ENCODE data around the gene HIVEP3.

Gene HIVEP3

GRCh38 chr1:41823471-41823870 lies 95.3 kb downstream of the HIVEP3 start:
- FAIRE-seq (no peak), DNase-seq (ENCODE audit: insufficient read length, low spot score) (no peak)
- TF ChIP-seq SPI1 (IDR thresholded peaks at IDR 0.05; ENCODE audit: low read depth, low read length) (no peak), POU2F2 (IDR thresholded peaks at IDR 0.05; ENCODE audit: low read depth, low read length) (no peak), POLR2A (IDR thresholded peaks at IDR 0.05; ENCODE audit: low read depth, low read length) (no peak), TAF1 (IDR thresholded peaks at IDR 0.05; ENCODE audit: low read depth, low read length) (no peak), POLR2AphosphoS5 (IDR thresholded peaks at IDR 0.05; ENCODE audit: low read depth, low read length) (no peak), PAX5 (IDR thresholded peaks at IDR 0.05; ENCODE audit: insufficient read depth, low read length, severe bottlenecking) (no peak)

DNA sequence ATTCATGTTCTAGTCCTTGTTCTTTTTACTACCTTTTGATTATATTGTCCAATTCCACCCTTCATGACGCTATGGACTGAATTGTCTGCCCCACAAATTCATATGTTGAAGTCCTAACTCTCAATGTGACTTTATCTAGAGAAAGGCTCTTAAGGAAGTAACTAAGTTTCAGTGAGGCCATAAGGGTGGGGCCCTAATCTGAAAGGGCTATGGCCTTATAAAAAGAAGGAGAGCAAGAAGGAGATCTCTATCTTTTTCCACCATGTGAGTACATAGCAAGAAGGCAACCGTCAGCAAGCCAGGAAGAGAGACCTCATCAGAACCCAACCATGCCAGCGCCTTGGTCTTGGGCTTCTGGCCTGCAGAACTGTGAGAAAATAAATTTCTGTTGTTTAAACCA lies 95.9 kb downstream of the HIVEP3 start:
- TF ChIP-seq PAX5 (IDR thresholded peaks at IDR 0.05; ENCODE audit: insufficient read depth, low read length, severe bottlenecking) (no peak), POLR2A (IDR thresholded peaks at IDR 0.05; ENCODE audit: low read depth, low read length) (no peak), TAF1 (IDR thresholded peaks at IDR 0.05; ENCODE audit: low read depth, low read length) (no peak), SPI1 (IDR thresholded peaks at IDR 0.05; ENCODE audit: low read depth, low read length) (no peak)
- DNase-seq (ENCODE audit: insufficient read length, low spot score): no peak
- FAIRE-seq: peak; percentile 52

- FAIRE-seq (no peak), DNase-seq (ENCODE audit: insufficient read length, low spot score) (no peak)
Measured at GRCh38 chr1:41819843-41820242, 98.9 kb downstream of the HIVEP3 start.

DNA sequence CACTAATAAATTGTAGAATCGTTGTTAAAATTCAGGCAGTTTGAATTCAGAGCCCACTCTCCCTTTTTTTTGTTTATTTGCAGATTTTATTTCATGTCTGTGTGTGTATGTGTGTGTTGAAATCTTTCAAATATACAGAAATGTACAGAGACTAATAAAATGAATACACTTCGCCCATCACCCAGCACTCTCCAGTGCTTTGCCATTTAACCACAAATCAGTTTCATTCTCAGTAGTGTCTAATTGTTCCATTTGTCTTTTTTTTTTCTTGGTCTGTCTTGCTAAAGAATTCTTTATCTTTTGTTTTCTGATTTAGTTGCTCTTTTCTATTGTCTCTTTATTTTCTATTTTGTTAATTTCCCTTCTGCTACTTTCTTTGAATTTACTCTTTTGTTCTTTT lies 99.7 kb downstream of the HIVEP3 start:
- TF ChIP-seq POLR2AphosphoS5 (IDR thresholded peaks at IDR 0.05; ENCODE audit: low read depth, low read length) (no peak), POU2F2 (IDR thresholded peaks at IDR 0.05; ENCODE audit: low read depth, low read length) (no peak), TAF1 (IDR thresholded peaks at IDR 0.05; ENCODE audit: low read depth, low read length) (no peak), SPI1 (IDR thresholded peaks at IDR 0.05; ENCODE audit: low read depth, low read length) (no peak), POLR2A (IDR thresholded peaks at IDR 0.05; ENCODE audit: low read depth, low read length) (no peak), PAX5 (IDR thresholded peaks at IDR 0.05; ENCODE audit: insufficient read depth, low read length, severe bottlenecking) (no peak)
- no peak for DNase-seq (ENCODE audit: insufficient read length, low spot score)
- no peak for FAIRE-seq

More at GRCh38 chr1:41819843-41820242, 98.9 kb downstream of the HIVEP3 start:
- TF ChIP-seq POU2F2 (IDR thresholded peaks at IDR 0.05; ENCODE audit: low read depth, low read length) (no peak), TAF1 (IDR thresholded peaks at IDR 0.05; ENCODE audit: low read depth, low read length) (no peak), SPI1 (IDR thresholded peaks at IDR 0.05; ENCODE audit: low read depth, low read length) (no peak), POLR2A (IDR thresholded peaks at IDR 0.05; ENCODE audit: low read depth, low read length) (no peak), PAX5 (IDR thresholded peaks at IDR 0.05; ENCODE audit: insufficient read depth, low read length, severe bottlenecking) (no peak), POLR2AphosphoS5 (IDR thresholded peaks at IDR 0.05; ENCODE audit: low read depth, low read length) (no peak)

GRCh38 chr1:41816061-41816460 lies 102.7 kb downstream of the HIVEP3 start:
- no peak for TF ChIP-seq POU2F2 (IDR thresholded peaks at IDR 0.05; ENCODE audit: low read depth, low read length)
- no peak for FAIRE-seq

GRCh38 chr1:41813755-41814745 lies 104.7 kb downstream of the HIVEP3 start:
- TF ChIP-seq SPI1 (IDR thresholded peaks at IDR 0.05; ENCODE audit: low read depth, low read length) (no peak), PAX5 (IDR thresholded peaks at IDR 0.05; ENCODE audit: insufficient read depth, low read length, severe bottlenecking) (no peak), POLR2AphosphoS5 (IDR thresholded peaks at IDR 0.05; ENCODE audit: low read depth, low read length) (no peak), POU2F2 (IDR thresholded peaks at IDR 0.05; ENCODE audit: low read depth, low read length) (no peak), POLR2A (IDR thresholded peaks at IDR 0.05; ENCODE audit: low read depth, low read length) (no peak), TAF1 (IDR thresholded peaks at IDR 0.05; ENCODE audit: low read depth, low read length) (no peak)
- FAIRE-seq: no peak
- DNase-seq (ENCODE audit: insufficient read length, low spot score): no peak

More at GRCh38 chr1:41816061-41816460, 102.7 kb downstream of the HIVEP3 start:
- no peak for DNase-seq (ENCODE audit: insufficient read length, low spot score)

- DNase-seq (ENCODE audit: insufficient read length, low spot score) (no peak), FAIRE-seq (no peak)
- TF ChIP-seq PAX5 (IDR thresholded peaks at IDR 0.05; ENCODE audit: insufficient read depth, low read length, severe bottlenecking): no peak
- TF ChIP-seq TAF1 (IDR thresholded peaks at IDR 0.05; ENCODE audit: low read depth, low read length): no peak
- TF ChIP-seq SPI1 (IDR thresholded peaks at IDR 0.05; ENCODE audit: low read depth, low read length): no peak
- no peak for TF ChIP-seq POLR2AphosphoS5 (IDR thresholded peaks at IDR 0.05; ENCODE audit: low read depth, low read length)
- no peak for TF ChIP-seq POU2F2 (IDR thresholded peaks at IDR 0.05; ENCODE audit: low read depth, low read length)
- TF ChIP-seq POLR2A (IDR thresholded peaks at IDR 0.05; ENCODE audit: low read depth, low read length): no peak
Measured at GRCh38 chr1:41813226-41813625, 105.5 kb downstream of the HIVEP3 start.

DNA sequence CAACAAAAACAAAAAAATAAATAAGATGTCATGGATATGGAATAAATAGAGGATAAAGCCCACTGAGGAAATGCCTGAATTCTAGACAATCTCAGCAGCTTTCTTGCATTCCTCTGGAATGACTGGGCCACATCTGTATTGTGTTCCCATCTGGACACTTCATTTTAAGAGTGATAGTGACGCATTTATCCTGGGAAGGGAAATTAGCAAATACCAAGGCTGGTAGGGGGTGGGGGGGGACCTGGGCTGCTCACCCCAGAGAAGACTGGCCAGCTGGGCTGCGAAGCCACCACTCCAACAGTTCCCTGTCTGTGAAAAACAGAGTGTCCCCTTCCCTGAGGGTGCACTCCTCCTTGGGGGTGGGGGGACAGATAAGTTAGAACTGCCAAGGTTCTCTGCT lies 106.3 kb downstream of the HIVEP3 start:
- DNase-seq (ENCODE audit: insufficient read length, low spot score) (no peak), FAIRE-seq (no peak)
- TF ChIP-seq POU2F2 (IDR thresholded peaks at IDR 0.05; ENCODE audit: low read depth, low read length) (no peak), POLR2A (IDR thresholded peaks at IDR 0.05; ENCODE audit: low read depth, low read length) (no peak), POLR2AphosphoS5 (IDR thresholded peaks at IDR 0.05; ENCODE audit: low read depth, low read length) (no peak), TAF1 (IDR thresholded peaks at IDR 0.05; ENCODE audit: low read depth, low read length) (no peak), SPI1 (IDR thresholded peaks at IDR 0.05; ENCODE audit: low read depth, low read length) (no peak)

DNA sequence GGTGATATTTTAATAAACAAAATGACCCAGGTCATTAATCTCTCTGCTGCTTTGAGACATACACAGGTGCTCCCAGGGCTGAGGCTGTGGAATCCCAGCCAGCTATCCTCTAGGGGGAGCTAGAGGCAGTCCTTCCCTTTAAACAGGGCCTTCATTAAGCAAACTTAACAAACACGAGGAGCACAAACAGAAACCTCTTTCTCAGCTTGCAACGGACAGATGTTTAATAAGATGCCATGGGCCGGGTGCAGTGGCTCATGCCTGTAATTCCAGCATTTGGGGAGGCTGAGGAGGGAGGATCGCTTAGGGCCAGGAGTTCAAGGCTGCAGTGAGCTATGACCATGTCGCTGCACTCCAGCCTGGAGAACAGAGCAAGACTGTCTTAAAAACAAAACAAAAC lies 106.7 kb downstream of the HIVEP3 start:
- TF ChIP-seq POLR2AphosphoS5 (IDR thresholded peaks at IDR 0.05; ENCODE audit: low read depth, low read length) (no peak), POU2F2 (IDR thresholded peaks at IDR 0.05; ENCODE audit: low read depth, low read length) (no peak), PAX5 (IDR thresholded peaks at IDR 0.05; ENCODE audit: insufficient read depth, low read length, severe bottlenecking) (no peak), SPI1 (IDR thresholded peaks at IDR 0.05; ENCODE audit: low read depth, low read length) (no peak), TAF1 (IDR thresholded peaks at IDR 0.05; ENCODE audit: low read depth, low read length) (no peak)
- FAIRE-seq (peak; percentile 50), DNase-seq (ENCODE audit: insufficient read length, low spot score) (peak; percentile 41)

All from GM12891 (cell line).